GM12892 (cell line): Measurements from ENCODE around the gene RPL28.

Experiments used
- POLR2A ChIP-seq: IDR thresholded peaks from 2 replicates; pipeline ENCODE4 v1.6.1; 2011; ENCODE audit warnings: low read depth, low read length, control low read depth
- POLR2AphosphoS5 ChIP-seq: IDR thresholded peaks from 2 replicates; pipeline ENCODE4 v1.6.1; 2011; ENCODE audit warnings: low read depth, low read length, control low read depth

DNA sequence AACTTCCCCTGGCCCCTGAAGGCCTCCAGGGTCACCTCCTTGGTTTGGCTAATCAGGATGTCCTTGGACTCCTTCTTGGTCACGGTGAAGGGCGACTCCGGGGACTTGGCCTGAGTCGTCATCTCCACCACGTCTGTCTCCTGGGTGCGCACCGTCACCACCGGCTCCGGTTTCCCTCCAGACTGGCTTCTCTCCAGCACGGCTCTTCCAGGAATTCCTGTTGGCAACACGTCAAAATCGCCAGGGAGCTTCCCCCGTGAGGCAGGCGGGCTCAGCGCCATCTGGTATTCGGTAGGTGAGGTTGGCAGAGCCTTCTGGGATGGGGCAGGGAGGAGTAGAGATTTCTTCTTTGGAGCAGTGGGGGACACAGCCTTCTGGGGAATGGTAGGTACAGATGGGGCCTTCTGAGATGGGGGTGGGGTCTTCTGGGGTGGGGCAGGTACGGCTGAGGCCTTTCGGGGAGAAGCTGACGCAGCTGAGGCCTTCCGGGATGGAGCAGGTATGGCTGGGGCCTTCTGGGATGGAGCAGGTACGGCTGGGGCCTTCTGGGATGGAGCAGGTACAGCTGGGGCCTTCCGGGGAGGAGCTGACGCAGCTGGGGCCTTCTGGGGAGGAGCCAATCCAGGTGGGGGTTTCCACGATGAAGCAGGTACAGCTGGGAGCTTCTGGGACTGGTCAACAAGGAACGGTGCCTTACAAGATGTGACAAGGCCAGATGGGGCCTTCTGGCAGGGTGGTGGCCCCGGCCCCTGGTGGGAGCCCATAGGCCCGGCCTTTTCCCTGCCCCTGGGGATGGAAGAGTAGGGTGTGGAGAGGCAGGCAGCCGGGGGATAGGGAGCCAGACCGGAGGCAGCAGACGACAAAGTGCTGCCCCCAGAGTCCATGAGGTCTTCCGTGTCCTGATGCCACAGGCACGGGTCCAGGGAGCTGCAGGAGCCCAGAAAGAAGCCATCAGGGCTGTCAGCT is 26.5 kb upstream of the RPL28 start:
- no peak for TF ChIP-seq POLR2A
- TF ChIP-seq POLR2AphosphoS5: no peak
